Bone marrow (tissue), 2 donors: ENCODE measurements around the gene B4GALT3.

Experiments used
- DNase-seq, 2 donors: peaks; one replicate each; lab custom pipeline; 2025; lab: John Stamatoyannopoulos, UW

B4GALT3 gene

DNA sequence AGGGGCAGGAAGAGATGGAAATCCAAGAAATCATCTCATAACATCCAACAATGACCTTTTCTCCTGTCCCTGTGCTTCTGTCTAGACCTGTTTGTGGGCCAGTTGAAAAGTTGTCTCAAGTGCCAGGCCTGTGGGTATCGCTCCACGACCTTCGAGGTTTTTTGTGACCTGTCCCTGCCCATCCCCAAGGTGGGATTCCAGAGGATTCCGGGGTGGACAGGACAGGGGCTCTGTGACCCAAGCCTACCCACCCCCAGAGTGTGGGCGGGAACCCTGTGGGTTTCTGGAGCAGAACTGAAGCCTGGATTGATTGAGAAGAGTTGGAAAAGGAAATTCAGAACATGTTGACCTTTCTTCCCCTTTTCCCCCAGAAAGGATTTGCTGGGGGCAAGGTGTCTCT lies 13.5 kb downstream of the B4GALT3 start:
- no peak for DNase-seq

DNA sequence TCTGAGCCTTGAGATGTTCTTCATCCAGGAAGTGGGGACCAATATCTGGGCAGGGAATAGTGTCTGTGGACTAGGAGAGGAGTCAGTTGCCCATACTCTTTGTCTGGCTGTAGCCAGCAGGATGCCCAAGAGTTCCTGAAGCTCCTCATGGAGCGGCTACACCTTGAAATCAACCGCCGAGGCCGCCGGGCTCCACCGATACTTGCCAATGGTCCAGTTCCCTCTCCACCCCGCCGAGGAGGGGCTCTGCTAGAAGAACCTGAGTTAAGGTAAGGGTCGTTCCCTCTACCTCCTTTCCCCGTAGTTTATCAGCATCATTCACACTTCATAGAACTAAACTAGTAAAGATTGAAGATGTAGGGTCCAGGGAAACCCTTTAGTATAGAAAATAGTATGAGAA lies 14.5 kb downstream of the B4GALT3 start:
- DNase-seq, result no peak

DNA sequence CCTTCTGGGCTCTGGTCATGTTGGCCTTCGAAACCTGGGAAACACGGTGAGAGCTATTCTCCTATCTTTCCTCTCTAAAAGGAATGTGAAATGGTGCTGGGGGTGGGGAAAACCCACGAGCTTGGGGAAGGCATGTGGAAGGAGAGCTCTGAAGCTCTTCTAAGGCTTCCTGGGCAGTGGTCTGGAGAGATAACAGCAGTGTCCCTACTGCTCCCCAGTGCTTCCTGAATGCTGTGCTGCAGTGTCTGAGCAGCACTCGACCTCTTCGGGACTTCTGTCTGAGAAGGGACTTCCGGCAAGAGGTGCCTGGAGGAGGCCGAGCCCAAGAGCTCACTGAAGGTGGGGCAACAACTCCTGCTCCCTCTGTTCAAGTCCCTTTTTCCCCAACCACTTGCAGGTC lies 15.3 kb downstream of the B4GALT3 start:
- DNase-seq, result no peak

DNA sequence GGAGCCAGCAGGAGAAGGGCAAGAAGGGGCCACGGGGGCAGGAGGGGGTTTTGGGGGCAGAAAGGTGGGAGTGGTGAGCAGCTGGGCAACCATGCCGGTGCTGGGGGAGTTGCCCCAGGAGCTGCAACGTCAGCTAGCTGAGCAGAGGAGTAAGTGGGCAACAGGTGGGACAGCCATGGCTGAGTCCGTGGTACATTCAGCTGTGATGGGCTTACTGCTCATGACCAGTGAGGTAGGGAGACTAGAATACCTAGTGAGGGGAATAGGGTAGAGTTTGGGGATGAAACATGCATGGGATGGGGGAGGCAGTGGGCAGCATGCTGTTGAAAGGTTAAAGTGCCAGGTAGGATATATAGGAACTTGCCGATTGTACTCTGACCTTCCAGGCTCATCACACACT lies 15.7 kb downstream of the B4GALT3 start:
- DNase-seq, result no peak

DNA sequence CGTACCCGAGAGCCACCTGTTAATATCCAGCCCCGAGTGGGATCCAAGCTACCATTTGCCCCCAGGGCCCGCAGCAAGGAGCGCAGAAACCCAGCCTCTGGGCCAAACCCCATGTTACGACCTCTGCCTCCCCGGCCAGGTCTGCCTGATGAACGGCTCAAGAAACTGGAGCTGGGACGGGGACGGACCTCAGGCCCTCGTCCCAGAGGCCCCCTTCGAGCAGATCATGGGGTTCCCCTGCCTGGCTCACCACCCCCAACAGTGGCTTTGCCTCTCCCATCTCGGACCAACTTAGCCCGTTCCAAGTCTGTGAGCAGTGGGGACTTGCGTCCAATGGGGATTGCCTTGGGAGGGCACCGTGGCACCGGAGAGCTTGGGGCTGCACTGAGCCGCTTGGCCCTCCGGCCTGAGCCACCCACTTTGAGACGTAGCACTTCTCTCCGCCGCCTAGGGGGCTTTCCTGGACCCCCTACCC lies 16.6 kb downstream of the B4GALT3 start:
- no peak for DNase-seq

DNA sequence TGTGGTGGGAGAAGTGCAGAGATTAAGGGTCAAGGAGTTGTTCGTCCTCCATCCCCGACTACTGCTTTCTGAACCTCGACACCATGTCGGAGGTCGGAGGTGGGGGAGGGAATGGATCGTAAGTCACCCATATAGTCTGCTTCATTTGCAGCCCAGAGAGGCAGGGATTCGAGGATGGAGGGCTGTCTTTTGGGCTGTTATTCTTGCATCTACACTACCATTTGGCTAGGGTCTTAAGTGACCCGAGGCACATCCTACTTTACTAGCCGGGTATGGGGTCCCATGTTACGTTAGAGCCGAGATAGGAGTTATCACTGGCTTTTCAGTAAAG lies 17.4 kb downstream of the B4GALT3 start:
- DNase-seq, result no peak

DNA sequence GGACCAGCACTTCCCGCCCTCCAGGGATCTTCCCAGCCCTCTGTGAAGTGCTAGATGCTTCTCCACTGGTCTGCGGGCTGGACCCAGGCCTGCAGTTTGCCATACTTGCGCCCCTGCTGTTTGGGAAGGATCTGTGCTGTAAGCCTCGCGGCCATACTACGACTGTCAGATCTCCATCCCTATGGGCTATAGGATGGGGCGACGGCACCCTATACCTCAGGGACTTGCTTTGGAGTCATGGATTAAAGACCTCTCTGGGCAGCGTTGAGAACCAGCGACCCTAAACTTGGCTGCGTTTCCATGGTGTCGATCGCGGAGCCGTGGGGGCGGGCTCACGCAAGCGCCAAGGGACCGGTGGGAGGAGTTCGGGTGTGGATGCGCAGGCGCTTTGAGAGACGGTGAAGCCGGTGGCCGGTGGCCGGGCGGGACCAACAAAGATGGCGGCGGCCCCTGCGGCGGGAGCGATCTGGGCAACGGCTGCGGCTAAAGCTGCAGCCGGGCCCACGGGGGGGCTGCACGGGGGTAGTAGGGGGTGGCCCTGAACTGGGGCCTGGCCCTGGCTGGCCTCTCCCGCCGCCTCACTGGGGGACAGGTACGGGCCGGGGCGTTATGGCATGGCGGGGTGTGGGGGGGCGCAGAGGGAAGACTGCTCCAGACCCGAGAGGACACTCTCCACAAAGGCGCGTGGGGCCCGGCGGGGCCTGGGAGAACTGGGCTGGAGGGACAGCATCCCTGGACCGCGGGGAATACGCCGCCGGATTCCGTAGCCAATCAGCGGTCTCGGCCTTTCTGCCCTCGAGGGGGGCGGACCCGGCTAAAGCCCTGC lies 18.0 kb downstream of the B4GALT3 start, which contains the start of gene USP21:
TSS of gene USP21 (plus strand) at position 414 of the 826 bp plus-strand sequence. CDS start 1,141 bp downstream, outside the sequence.
- DNase-seq, result peak; percentile 82 to 87

DNA sequence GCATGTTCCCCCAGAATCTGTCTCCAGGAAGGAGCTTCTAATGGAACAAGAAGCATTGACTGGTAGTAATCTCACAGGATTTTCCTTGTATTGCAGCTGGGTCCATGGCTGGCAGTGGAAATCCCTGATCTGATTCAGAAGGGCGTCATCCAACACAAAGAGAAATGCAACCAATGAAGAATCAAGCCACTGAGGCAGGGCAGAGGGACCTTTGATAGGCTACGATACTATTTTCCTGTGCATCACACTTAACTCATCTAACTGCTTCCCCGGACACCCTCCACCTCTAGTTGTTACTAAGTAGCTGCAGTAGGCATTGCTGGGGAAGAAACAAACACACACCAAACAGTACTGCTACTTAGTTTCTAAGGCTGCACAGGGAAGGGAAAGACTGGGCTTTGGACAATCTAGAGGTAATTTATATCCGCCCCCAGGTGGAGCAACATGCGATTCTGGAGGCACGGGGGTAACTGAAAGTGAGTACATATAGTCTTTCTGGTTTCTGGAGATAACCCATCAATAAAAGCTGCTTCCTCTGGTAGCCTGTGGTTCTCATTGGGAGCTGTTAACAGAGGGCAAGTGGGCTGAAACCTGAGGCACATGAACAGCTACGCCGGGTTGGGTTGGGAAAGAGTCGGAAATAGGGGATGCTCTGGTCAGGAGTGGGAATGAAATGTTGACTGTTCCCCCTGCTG lies 18.8 kb downstream of the B4GALT3 start:
- no peak for DNase-seq

DNA sequence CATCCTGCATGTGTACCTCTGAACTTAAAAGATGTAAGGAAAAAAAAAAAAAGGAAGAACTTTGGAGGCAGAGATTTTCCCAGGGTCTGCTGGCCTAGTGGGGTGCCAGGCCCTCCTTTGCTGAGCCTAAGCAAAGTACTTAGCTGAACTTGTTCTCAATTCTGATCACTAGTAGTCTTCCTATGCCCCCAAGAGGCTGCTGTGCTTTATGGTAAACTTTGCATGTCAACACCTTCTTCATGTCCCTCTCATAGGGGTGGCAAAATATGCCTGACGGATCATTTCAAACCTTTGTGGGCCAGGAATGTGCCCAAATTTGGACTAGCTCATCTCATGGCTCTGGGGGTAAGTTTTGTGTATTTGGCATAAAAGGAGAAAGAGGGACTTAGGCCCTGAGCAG lies 19.4 kb downstream of the B4GALT3 start:
- DNase-seq, result no peak

DNA sequence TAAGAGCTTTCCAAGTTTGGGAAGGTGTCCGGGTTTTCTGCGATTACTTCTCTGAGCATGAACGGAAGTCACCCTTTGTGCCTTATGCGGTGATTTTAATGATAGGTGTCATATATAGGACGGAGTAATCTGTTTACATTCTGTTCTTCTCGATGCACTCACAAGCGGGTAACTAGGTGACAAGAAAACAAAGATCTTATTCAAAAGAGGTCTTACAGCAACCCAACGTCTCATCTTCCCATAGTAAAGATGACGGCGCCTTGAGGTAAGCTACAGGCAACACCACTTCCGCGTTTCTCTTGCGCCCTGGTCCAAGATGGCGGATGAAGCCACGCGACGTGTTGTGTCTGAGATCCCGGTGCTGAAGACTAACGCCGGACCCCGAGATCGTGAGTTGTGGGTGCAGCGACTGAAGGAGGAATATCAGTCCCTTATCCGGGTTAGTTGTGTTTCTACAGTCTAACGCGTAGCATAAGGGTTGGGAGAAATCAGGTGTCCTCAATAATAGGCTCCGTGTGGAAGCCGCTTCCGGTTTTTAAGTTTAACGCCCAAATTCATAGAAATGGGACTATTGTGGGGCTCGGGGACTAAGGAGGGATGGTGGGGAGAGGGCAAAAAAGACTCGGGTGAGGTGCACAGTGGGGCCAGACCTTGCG lies 23.5 kb downstream of the B4GALT3 start, which contains the start of gene UFC1:
TSS of gene UFC1 (plus strand) at position 297 of the 656 bp plus-strand sequence. CDS start at position 317, 20 bp downstream.
- peak; percentile 51 to 89 for DNase-seq

DNA sequence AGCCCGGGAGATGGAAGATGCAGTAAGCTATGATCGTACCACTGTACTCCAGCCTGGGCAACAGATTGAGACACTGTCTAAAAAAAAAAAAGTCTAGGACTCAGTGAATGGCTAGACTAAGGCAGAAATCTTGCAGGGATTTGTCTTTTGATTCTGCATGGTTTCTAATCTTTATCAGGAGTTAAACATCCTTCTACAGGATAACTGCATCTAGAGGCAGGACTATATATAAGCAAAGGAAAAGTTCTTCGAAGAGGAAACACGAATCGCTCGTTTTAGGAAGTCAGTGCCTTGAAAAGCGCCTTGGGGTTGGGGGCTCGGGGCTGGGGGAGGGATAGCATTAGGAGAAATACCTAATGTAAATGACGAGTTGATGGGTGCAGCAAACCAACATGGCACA lies 24.1 kb downstream of the B4GALT3 start:
- DNase-seq, result no peak

DNA sequence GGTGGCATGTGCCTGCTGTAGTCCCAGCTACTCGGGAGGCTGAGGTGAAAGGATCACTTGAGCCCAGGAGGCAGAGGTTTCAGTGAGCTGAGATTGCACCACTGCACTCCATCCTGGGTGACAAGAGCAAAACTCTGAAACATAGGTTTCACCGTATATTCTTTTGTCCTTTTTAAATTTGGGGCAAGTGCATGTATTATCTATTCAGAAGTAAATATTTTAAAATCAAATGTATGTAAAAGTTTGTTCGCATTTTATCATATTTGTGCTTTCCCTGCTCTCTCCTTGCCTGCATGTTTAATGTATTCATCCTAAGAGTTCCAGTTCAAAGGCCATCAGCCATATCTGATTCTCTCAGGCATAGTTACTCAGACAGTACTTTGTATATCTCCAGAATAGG lies 31.5 kb downstream of the B4GALT3 start:
- DNase-seq, result no peak

DNA sequence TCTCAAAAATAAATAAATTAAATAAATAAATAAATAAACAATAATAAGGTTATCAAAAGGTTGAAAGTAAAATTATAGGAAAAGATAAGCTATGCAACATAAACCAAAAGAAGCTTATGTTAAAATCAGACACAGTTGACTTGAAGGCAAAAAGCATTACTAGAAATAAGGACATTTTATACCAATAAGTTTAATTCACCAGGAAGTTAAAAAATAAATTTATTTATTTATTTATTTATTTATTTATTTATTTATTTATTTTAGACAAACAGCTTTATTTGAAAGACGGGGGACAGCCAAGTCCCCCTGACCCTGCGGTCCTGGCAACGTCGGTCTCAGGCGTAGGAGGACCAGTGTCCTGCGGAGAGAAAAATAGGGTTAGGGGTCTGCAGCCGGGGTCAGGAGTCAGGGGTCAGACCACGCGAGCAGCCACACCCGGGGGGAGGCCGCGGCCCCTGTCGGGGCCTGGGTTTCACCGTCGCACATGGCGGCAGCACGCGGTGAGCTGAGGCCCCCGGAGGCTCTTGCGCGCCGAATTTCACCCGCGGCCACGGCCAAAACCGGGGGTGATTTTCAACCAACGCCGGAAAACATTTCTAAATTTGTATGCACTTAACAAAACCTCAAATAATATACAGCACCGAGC lies 36.4 kb downstream of the B4GALT3 start:
- no peak for DNase-seq

DNA sequence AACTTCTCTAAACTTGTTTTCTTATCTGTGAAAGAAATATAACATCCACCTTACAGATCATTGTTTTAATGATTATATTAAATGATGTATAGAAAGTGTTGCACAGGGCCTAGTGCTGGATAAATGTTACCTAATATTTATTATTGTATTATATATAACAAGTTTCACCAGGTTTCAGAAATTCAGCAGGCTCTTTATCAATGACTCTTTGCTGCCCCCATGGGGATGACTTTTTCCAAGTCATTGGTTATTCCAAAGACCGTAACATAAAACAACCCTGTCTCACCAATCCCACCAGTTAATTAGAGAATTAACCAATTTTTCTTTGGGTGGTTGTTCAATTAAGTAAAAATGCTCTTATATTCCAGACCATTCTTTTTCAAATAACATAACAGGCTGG lies 37.5 kb downstream of the B4GALT3 start:
- peak in 1 of 2 donors; percentile 19 for DNase-seq

DNA sequence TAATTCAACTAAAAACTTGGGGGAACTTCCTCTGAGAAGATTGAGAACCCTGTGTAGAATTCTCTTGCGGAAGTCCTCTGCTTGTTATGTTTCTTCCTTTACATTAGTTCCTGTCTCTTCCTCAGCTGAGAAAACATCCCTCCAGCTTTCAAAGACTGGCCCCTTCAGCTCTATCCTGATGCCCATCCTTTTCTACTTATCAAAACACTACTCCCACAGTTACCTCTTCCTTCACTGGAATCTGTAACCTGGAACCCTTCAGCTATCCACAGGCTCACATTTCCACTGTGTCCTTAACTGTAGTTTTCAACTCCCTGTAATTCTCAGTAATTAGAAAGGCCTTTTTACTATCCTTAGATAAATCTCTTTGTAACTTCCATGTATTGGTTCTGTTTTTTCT lies 38.9 kb downstream of the B4GALT3 start:
- no peak for DNase-seq

DNA sequence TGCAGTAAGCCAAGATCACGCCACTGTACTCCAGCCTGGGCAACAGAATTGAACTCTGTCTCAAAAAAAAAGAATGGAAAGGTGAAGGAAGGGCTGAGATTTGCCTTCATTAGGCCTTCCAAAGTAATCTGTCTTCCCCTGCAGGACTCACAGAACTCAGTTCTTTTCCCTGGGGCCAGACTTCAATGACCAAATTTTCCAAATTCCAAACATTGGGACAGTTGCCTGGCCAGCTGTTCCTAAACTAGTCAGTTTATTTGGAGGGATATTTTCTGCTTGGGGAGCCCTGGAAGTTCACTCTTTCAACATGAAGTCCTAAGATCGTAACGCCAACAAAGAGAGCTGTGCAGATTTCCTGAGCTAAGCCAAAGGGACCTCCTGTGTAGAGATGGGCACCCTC lies 39.4 kb downstream of the B4GALT3 start:
- DNase-seq, result no peak

DNA sequence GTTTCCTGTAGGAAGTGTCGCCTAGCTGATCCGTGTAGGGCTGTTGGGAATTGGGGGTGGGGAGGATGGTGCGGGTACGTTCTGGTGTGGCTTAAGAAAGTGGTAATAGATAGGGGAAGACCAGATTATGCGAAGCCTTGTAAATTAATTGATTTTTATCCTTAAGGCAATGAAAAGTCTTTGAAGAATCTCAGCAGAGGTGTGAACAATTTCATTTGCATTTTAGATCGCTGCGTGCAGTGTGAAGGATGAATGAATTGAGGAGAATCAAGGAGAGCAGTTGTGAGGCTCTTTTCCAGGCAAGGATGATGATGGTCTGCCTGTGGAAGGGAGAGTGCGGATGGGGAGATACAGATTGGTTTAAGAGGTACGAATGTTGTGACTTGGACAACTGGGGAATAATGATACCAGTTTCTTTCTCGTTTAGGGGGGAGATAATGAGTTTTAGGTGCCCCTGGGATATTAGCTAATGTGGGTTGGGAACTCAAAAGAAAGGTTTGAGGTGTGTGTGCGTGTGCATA lies 44.0 kb downstream of the B4GALT3 start:
- DNase-seq, result no peak

DNA sequence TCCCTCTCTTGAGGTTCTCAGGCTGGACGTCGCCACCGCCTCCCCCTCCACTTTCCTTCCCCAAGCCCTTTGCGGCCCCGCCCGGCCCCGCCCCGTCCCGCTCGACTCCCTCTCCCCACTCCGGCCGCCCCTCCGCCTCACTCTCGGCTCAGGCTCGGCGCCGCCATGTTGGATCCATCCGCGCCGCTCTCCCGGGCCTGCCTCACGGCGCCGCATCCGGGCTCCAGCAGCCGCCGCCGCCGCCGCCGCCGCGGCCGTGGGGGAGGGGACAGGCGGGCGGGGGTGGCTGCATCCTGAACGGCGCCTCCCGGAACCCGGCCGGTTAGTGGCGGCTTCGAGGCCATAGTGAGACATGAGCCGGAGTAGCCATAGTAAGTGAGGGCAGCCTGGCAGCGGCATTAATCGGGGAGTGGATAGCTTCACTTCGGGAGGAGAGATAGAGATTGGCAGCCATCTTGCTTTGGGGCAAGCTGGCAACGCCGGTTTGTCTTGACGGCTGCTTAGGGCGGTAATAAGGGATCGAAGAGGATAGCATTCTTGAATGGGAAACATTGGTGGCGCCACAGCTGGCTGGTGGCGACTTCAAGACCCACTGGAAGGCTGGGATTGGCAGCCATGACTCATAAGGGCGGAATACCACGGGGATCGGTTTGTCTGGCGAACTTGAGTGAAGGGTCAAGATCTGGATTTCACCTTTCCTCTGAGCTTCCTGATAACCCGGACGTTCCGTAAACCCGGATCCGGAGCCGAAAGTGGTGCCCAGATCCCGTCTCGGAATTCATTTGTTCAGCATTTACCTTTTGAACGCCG lies 44.7 kb downstream of the B4GALT3 start, which contains the start of gene DEDD:
TSS of gene DEDD (minus strand) at position 258 of the 810 bp plus-strand sequence. CDS start 8,205 bp downstream, outside the sequence.
- DNase-seq, result peak; percentile 83 to 97

DNA sequence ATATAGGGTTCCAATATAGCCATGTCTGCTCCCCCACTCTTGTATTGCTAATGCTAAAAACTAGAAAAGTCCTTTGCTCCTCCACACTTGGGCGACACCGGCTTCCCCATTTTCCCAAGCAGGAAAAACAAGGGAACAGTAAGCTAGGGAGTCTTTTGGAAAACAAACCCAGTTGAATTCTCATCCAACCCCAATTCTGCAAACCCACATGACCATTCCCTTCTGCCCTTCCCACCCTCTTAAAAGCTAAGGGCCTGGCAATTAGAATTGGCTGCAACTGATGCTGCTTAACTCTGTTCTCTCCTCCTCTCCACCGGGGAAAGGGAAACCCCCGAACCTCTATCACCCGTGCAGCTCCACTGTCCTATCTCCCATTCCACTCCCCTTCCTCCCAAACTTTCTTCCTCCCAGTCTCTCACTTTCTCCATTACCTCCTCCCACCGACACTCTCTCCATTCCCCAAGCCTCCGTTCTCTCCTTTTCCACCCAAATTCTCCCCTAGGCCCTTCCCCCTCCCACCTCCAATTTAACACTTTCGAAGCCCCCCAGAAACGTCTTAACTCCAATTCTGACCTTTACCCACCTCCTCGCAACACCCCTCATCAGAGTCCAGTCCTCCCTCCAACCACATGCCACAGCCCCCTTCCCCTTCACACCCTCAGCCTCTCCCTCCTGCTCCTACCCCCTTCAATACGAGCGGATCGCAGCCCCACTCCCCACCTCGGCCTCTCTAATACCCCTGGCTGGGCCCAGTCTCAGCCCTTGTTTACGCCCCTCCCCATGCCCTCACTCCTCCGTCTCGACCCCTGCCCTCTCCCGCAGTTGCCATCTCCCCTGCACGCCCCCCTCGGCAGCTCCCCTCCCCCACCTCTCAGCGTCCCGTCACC lies 45.5 kb downstream of the B4GALT3 start:
- DNase-seq, result no peak

DNA sequence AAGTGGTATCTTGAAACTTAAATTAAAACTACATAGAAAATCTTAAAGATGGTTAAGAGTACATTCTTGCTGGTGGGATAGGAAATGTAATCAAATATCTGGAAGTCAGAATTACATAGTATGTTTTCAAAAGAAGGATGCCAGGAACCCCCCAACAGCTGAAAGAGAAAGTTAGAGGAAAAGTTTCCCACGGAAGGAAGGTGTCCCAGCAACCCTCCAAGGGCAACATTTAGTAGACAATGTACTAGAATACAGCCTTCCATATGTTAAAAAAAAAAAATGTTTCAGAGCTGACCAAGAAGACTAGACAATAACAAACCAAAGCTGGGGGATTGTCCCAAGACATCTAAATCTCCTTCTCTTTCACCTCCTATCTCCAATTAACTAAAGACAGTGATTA lies 47.0 kb downstream of the B4GALT3 start:
- no peak for DNase-seq
